Measurements from ENCODE around the gene SLC2A13. TPM values are rescaled to one million over a fixed set of nuclear protein-coding genes. Genes with fewer than 3 reads are reported as not detected.
A peak's percentile ranks its signal among the peaks of the same experiment; 100 is the strongest.
"Not testable (repeated sequence)": the region's sequence is repeated elsewhere in the genome, so short reads cannot be mapped to it uniquely, and the experiment has no call there.

SLC2A13 gene
- total RNA-seq, 1 donor from 2014 or later, result 6.9 TPM

DNA sequence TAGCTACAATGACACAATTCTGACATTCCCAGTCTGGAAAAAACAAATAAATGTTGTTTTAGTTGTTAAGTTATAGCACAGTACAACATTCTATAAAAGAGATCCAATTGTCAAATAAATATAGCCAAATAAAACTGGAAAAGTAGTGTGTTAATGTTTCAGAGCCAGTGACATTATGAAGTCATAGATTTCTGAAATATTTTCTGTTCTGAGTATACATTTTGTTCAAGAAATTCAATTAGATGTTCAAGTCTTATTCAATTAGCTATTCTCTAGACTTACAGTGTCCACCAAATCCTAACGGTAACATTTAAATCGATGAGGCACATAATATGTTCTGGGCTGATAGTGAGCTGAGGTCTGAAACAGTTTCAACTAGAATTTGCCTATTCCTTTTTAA lies 290.1 kb downstream of the SLC2A13 start:
- TF ChIP-seq, protein P1, sequence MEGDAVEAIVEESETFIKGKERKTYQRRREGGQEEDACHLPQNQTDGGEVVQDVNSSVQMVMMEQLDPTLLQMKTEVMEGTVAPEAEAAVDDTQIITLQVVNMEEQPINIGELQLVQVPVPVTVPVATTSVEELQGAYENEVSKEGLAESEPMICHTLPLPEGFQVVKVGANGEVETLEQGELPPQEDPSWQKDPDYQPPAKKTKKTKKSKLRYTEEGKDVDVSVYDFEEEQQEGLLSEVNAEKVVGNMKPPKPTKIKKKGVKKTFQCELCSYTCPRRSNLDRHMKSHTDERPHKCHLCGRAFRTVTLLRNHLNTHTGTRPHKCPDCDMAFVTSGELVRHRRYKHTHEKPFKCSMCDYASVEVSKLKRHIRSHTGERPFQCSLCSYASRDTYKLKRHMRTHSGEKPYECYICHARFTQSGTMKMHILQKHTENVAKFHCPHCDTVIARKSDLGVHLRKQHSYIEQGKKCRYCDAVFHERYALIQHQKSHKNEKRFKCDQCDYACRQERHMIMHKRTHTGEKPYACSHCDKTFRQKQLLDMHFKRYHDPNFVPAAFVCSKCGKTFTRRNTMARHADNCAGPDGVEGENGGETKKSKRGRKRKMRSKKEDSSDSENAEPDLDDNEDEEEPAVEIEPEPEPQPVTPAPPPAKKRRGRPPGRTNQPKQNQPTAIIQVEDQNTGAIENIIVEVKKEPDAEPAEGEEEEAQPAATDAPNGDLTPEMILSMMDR (IDR thresholded peaks at IDR 0.05), result no peak
- no peaks in the 10 kb centered on the region for H3K36me3 Mint-ChIP-seq (ENCODE audit: unreplicated experiment)
- H3K9me3 Mint-ChIP-seq (ENCODE audit: unreplicated experiment), result peaks cover 1% of the 10 kb centered on the region
- H3K4me1 Mint-ChIP-seq (ENCODE audit: unreplicated experiment), result no peaks in the 10 kb centered on the region
- H3K27me3 Mint-ChIP-seq (ENCODE audit: unreplicated experiment), result no peaks in the 10 kb centered on the region
- DNase-seq (ENCODE audit: extremely low spot score, unreplicated experiment), result no peak
- no peak overlapping the region for H3K27ac Mint-ChIP-seq (ENCODE audit: unreplicated experiment)
- no peak overlapping the region for H3K4me3 Mint-ChIP-seq (ENCODE audit: unreplicated experiment)

- H3K4me3 Mint-ChIP-seq (ENCODE audit: unreplicated experiment), result no peak overlapping the region
Measured at GRCh38 chr12:39814626-39815025, 291.3 kb downstream of the SLC2A13 start.

DNA sequence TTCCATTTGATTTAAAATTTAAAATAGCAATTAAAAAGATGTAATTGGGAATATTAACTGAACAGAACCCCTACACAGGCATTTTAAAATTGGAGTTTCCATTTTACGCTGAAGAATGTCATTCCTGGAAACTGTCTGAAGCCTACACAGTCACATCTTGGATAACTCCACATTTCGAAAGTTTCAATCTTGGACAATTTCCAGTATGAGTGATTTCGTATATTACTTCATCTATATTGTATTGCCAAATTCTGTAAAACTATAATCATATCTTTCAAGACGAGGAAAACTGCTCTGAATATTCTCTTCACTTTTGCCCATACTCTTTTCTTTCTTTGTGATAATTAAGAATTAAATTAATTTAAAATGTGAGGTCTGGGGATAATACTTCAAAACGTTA lies 292.1 kb downstream of the SLC2A13 start:
- H3K4me3 Mint-ChIP-seq (ENCODE audit: unreplicated experiment), result no peak overlapping the region
- H3K4me1 Mint-ChIP-seq (ENCODE audit: unreplicated experiment), result no peaks in the 10 kb centered on the region
- no peak overlapping the region for H3K27ac Mint-ChIP-seq (ENCODE audit: unreplicated experiment)
- H3K27me3 Mint-ChIP-seq (ENCODE audit: unreplicated experiment), result no peaks in the 10 kb centered on the region
- H3K9me3 Mint-ChIP-seq (ENCODE audit: unreplicated experiment), result peaks cover 7% of the 10 kb centered on the region
- TF ChIP-seq, protein P1 (IDR thresholded peaks at IDR 0.05), result no peak
- no peak for DNase-seq (ENCODE audit: extremely low spot score, unreplicated experiment)
- H3K36me3 Mint-ChIP-seq (ENCODE audit: unreplicated experiment), result no peaks in the 10 kb centered on the region

More at GRCh38 chr12:39814626-39815025, 291.3 kb downstream of the SLC2A13 start:
- Mint-ChIP-seq H3K4me1 (ENCODE audit: unreplicated experiment) (no peaks in the 10 kb centered on the region), H3K36me3 (ENCODE audit: unreplicated experiment) (no peaks in the 10 kb centered on the region), H3K27me3 (ENCODE audit: unreplicated experiment) (no peaks in the 10 kb centered on the region), H3K27ac (ENCODE audit: unreplicated experiment) (no peak overlapping the region), H3K9me3 (ENCODE audit: unreplicated experiment) (peaks cover 7% of the 10 kb centered on the region)
- DNase-seq (ENCODE audit: extremely low spot score, unreplicated experiment), result no peak
- TF ChIP-seq, protein P1 (IDR thresholded peaks at IDR 0.05), result no peak

DNA sequence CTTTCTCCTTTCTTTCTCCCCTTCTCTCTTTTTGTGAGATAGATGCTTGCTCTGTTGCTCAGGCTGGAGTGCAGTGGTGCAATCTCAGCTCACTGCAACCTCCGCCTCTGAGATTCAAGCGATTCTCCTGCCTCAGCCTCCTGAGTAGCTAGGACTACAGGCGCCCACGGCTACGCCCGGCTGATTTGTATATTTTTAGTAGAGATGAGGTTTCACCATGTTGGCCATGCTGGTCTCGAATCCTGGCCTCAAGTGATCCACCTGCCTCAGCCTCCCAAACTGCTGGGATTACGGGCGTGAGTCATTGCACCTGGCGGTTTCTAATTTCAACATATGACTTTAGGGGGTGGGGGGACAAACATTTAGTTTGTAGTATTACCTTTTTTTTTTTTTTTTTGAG lies 293.4 kb downstream of the SLC2A13 start:
- not testable (repeated sequence) for H3K36me3 Mint-ChIP-seq (ENCODE audit: unreplicated experiment)

DNA sequence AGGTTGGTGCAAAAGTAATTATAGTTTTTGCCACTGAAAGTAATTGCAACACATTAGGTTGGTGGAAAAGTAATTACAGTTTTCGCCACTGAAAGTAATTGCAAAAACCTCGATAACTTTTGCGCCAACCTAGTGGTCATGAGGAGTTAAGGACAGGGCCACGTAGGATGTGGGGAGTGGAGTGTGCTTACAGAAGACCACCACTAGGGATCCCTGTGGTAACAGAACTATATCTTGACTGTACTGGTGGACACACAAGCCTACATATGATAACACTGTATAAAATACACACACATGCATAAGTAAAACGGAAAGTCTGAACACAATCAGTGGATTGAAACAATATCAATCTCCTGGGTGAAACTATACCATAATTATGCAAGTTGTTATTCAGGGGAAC lies 298.8 kb downstream of the SLC2A13 start:
- TF ChIP-seq, protein P1 (IDR thresholded peaks at IDR 0.05), result peak; percentile 9
- H3K27ac Mint-ChIP-seq (ENCODE audit: unreplicated experiment), result no peak overlapping the region
- H3K27me3 Mint-ChIP-seq (ENCODE audit: unreplicated experiment), result no peaks in the 10 kb centered on the region
- no peaks in the 10 kb centered on the region for H3K36me3 Mint-ChIP-seq (ENCODE audit: unreplicated experiment)
- no peak overlapping the region for H3K4me3 Mint-ChIP-seq (ENCODE audit: unreplicated experiment)
- DNase-seq (ENCODE audit: extremely low spot score, unreplicated experiment), result no peak
- H3K9me3 Mint-ChIP-seq (ENCODE audit: unreplicated experiment), result peaks cover 7% of the 10 kb centered on the region
- H3K4me1 Mint-ChIP-seq (ENCODE audit: unreplicated experiment), result no peaks in the 10 kb centered on the region

More for the DNA sequence above, 293.4 kb downstream of the SLC2A13 start:
- H3K4me1 Mint-ChIP-seq (ENCODE audit: unreplicated experiment); DNase-seq (ENCODE audit: extremely low spot score, unreplicated experiment); H3K9me3 Mint-ChIP-seq (ENCODE audit: unreplicated experiment); H3K4me3 Mint-ChIP-seq (ENCODE audit: unreplicated experiment); H3K27me3 Mint-ChIP-seq (ENCODE audit: unreplicated experiment); H3K27ac Mint-ChIP-seq (ENCODE audit: unreplicated experiment): not testable (repeated sequence)

DNA sequence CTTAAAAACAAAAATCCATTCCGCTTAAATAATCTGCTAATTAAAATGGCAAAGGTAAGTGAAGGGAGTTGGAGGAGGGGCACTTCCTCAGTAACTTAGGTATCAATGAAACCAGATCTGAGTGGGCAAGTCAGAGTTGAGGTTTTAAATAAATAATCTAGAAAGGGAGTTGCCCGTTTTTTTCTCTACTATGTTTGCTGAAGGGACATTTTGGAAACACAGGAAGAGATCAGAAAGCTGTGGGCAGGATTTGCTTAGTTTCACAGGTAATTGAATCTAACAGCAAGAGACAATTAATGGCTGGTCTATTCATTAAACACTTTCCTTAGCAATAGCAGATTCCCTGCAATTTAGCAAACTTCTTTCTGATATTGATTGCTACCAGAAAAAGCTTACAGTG lies 300.2 kb downstream of the SLC2A13 start:
- no peak for DNase-seq (ENCODE audit: extremely low spot score, unreplicated experiment)
- peaks cover 5% of the 10 kb centered on the region for H3K9me3 Mint-ChIP-seq (ENCODE audit: unreplicated experiment)
- H3K27me3 Mint-ChIP-seq (ENCODE audit: unreplicated experiment), result no peaks in the 10 kb centered on the region
- TF ChIP-seq, protein P1 (IDR thresholded peaks at IDR 0.05), result no peak
- no peak overlapping the region for H3K4me3 Mint-ChIP-seq (ENCODE audit: unreplicated experiment)
- no peaks in the 10 kb centered on the region for H3K36me3 Mint-ChIP-seq (ENCODE audit: unreplicated experiment)
- H3K27ac Mint-ChIP-seq (ENCODE audit: unreplicated experiment), result no peak overlapping the region
- no peaks in the 10 kb centered on the region for H3K4me1 Mint-ChIP-seq (ENCODE audit: unreplicated experiment)
